ENCODE results near the gene CCDC85A. TPM values are rescaled to one million over a fixed set of nuclear protein-coding genes. Genes with fewer than 3 reads are reported as not detected.

Gene CCDC85A
- total and polyA plus RNA-seq, 2 of the 4 experiments (the other 2 are of a cell fraction): 1.1 to 2.2 TPM

DNA sequence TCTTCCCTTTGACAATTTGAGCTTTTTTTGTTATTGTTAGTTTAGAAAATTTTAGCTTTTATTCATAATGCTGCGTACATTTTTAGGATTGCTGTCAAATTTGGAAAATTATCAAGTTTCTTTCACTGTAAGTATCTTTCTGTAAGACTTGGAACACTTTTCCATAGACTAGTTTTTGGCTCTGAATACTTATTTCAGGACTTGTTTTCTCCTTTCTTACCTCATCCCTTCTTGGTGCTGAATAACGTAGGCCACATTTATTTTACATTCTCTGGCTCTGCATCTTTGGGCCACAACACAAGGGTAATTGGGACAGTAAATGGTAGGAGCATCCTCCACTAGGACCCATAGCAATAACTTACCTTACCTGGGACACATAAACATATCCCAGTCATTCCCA lies 85.1 kb downstream of the CCDC85A start:
- H3K56ac ChIP-seq (ENCODE audit: extremely low read depth, insufficient read depth, low read length): no peak overlapping the region
- DNase-seq (no peak), ATAC-seq (ENCODE audit: low read depth) (no peak)
- no peak overlapping the region for H2BK20ac ChIP-seq (ENCODE audit: low read depth, low read length)
- CTCF ChIA-PET: no interaction called here
- POLR2A ChIA-PET (ENCODE audit: unreplicated experiment): no interaction called here
- H3K18ac ChIP-seq (ENCODE audit: low read depth, low read length): no peak overlapping the region
- no peak overlapping the region for H2BK120ac ChIP-seq (ENCODE audit: low read depth, low read length)
- H3K23ac ChIP-seq (ENCODE audit: low read depth, low read length): no peak overlapping the region
- no peaks in the 10 kb centered on the region for H3K9me1 ChIP-seq (ENCODE audit: insufficient read depth, low read length)
- H2BK5ac ChIP-seq (ENCODE audit: low read depth, low read length, poor library complexity, severe bottlenecking): no peak overlapping the region
- dilution Hi-C loops (cut with HindIII; ENCODE audit: low sequenced_read_pairs, unreplicated experiment): no loop called here
- H3K9ac ChIP-seq (ENCODE audit: low read depth, low read length): no peak overlapping the region
- H3K4me1 ChIP-seq (ENCODE audit: control insufficient read depth, insufficient read depth, low read length): no peaks in the 10 kb centered on the region
- H3K27me3 ChIP-seq (ENCODE audit: control insufficient read depth, insufficient read depth, low read length): no peaks in the 10 kb centered on the region
- H3K9me3 ChIP-seq (ENCODE audit: control insufficient read depth, insufficient read depth, low read length): peaks cover 2% of the 10 kb centered on the region
- no peak overlapping the region for H4K5ac ChIP-seq (ENCODE audit: low read depth, low read length)
- WGBS, 2 experiments (ENCODE audit: extremely low coverage in 2 of 2, insufficient read length in 1 of 2): no CpG with 5 or more reads among the region's 2 CpGs
- no peak overlapping the region for H3K4me3 ChIP-seq (ENCODE audit: insufficient read depth, low read depth, low read length)
- H3K4ac ChIP-seq (ENCODE audit: low read depth, low read length): no peak overlapping the region
- BruUV-seq (replicated peaks): no TSS peak
- H3K36me3 ChIP-seq (ENCODE audit: control insufficient read depth, insufficient read depth, low read length): no peaks in the 10 kb centered on the region
- H4K20me1 ChIP-seq (ENCODE audit: insufficient read depth, low read length): no peaks in the 10 kb centered on the region
- H2AK5ac ChIP-seq (ENCODE audit: low read depth, low read length): no peak overlapping the region
- no peak overlapping the region for H3K27ac ChIP-seq (ENCODE audit: insufficient read depth, low read length)
- intact Hi-C loops (cut with micrococcal nuclease): no loop called here
- TF ChIP-seq RCOR1 (IDR thresholded peaks at IDR 0.05; ENCODE audit: insufficient replicate concordance, low read length): no peak
- TF ChIP-seq, protein P1, sequence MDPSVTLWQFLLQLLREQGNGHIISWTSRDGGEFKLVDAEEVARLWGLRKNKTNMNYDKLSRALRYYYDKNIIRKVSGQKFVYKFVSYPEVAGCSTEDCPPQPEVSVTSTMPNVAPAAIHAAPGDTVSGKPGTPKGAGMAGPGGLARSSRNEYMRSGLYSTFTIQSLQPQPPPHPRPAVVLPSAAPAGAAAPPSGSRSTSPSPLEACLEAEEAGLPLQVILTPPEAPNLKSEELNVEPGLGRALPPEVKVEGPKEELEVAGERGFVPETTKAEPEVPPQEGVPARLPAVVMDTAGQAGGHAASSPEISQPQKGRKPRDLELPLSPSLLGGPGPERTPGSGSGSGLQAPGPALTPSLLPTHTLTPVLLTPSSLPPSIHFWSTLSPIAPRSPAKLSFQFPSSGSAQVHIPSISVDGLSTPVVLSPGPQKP (IDR thresholded peaks at IDR 0.05; ENCODE audit: borderline replicate concordance, low read depth, low read length): no peak
- TF ChIP-seq CEBPB (IDR thresholded peaks at IDR 0.05; ENCODE audit: low read depth, low read length): no peak
- no peak for TF ChIP-seq MAFK (IDR thresholded peaks at IDR 0.05; ENCODE audit: low read depth, low read length)
- H3K4me2 ChIP-seq (ENCODE audit: low read depth, low read length): no peak overlapping the region
- H2BK15ac ChIP-seq (ENCODE audit: low read depth, low read length): no peak overlapping the region
- H4K91ac ChIP-seq (ENCODE audit: insufficient read depth, low read depth, low read length): no peak overlapping the region
- H2AFZ ChIP-seq (replicated peaks; ENCODE audit: low read length, poor library complexity): no peak overlapping the region
- no peaks in the 10 kb centered on the region for H3K79me1 ChIP-seq (ENCODE audit: low read depth in 1 of 2, low read length in 2 of 2)
- H3K14ac ChIP-seq (replicated peaks; ENCODE audit: low read depth, low read length): no peak overlapping the region
- in situ Hi-C loops (cut with MboI; ENCODE audit: low sequenced_read_pairs): no loop called here
- H2AK9ac ChIP-seq (replicated peaks; ENCODE audit: low read depth, low read length, poor library complexity): no peak overlapping the region
- no peak overlapping the region for H4K8ac ChIP-seq (ENCODE audit: low read depth in 2 of 2, low read length in 2 of 2)

Measured in IMR-90 (cell line).